ENCODE results near the gene SPRY4. TPM values are rescaled to one million over a fixed set of nuclear protein-coding genes. Genes with fewer than 3 reads are reported as not detected.

Gene SPRY4
- polyA plus RNA-seq, 2 of the 4 experiments (the other 2 are of a cell fraction), result 3.4 to 5.7 TPM

DNA sequence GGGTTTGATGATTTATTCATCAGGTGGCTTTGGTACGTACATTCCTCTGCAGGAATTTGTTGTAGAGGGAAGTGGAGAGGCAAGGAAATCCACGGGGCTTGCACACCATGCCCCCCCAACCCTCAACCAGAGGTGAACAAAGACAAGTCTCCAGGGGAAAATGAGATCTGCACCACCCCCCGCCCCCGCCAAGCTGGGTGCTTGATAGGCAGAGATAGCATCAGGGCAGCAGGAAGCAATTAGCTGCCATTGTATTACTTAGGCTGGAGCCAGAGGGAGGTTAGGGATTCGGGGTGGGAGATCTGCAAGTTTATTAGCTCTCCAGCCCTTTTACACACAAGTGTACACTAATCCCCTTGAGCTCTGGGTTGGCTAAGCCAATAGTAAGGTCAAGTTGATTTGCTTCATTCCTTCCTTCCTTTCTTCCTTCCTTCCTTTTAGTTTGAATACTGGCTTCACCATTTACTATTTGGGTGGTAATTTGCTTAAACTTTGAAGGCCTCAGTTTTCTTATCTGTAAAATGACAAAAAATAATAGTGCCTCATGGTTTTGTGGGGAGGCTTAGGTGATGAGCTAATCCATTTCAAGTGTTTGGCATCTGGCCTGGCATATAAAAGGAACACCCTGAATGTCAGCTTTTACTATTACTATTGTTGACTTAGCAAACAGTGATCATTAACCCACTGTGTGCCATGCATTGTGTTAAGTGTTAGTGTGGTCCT is 34.1 kb downstream of the SPRY4 start:
- no peak for TF ChIP-seq CEBPB (IDR thresholded peaks at IDR 0.05)
- no peak for TF ChIP-seq ZNF302 (CRISPR knock-in tag; IDR thresholded peaks at IDR 0.05)
- TF ChIP-seq CHD4 (IDR thresholded peaks at IDR 0.05; ENCODE audit: borderline replicate concordance), result no peak
- TF ChIP-seq, protein P1, sequence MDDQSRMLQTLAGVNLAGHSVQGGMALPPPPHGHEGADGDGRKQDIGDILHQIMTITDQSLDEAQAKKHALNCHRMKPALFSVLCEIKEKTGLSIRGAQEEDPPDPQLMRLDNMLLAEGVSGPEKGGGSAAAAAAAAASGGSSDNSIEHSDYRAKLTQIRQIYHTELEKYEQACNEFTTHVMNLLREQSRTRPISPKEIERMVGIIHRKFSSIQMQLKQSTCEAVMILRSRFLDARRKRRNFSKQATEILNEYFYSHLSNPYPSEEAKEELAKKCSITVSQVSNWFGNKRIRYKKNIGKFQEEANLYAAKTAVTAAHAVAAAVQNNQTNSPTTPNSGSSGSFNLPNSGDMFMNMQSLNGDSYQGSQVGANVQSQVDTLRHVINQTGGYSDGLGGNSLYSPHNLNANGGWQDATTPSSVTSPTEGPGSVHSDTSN (IDR thresholded peaks at IDR 0.05), result no peak
- TF ChIP-seq NR3C1 (IDR thresholded peaks at IDR 0.05), result no peak
- TF ChIP-seq FOXS1 (CRISPR knock-in tag; IDR thresholded peaks at IDR 0.05), result no peak
- TF ChIP-seq E2F6 (IDR thresholded peaks at IDR 0.05; ENCODE audit: borderline replicate concordance, low read depth), result no peak
- TF ChIP-seq HEYL (CRISPR knock-in tag; IDR thresholded peaks at IDR 0.05), result no peak
- TF ChIP-seq HOXB13 (CRISPR knock-in tag; IDR thresholded peaks at IDR 0.05; ENCODE audit: low read depth), result no peak
- TF ChIP-seq, protein P2, sequence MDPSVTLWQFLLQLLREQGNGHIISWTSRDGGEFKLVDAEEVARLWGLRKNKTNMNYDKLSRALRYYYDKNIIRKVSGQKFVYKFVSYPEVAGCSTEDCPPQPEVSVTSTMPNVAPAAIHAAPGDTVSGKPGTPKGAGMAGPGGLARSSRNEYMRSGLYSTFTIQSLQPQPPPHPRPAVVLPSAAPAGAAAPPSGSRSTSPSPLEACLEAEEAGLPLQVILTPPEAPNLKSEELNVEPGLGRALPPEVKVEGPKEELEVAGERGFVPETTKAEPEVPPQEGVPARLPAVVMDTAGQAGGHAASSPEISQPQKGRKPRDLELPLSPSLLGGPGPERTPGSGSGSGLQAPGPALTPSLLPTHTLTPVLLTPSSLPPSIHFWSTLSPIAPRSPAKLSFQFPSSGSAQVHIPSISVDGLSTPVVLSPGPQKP (IDR thresholded peaks at IDR 0.05; ENCODE audit: low read depth, low read length), result no peak
- TF ChIP-seq, protein P3, sequence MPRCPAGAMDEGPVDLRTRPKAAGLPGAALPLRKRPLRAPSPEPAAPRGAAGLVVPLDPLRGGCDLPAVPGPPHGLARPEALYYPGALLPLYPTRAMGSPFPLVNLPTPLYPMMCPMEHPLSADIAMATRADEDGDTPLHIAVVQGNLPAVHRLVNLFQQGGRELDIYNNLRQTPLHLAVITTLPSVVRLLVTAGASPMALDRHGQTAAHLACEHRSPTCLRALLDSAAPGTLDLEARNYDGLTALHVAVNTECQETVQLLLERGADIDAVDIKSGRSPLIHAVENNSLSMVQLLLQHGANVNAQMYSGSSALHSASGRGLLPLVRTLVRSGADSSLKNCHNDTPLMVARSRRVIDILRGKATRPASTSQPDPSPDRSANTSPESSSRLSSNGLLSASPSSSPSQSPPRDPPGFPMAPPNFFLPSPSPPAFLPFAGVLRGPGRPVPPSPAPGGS (IDR thresholded peaks at IDR 0.05), result no peak
- TF ChIP-seq ZSCAN20 (CRISPR knock-in tag; IDR thresholded peaks at IDR 0.05), result no peak
- TF ChIP-seq BHLHE40 (IDR thresholded peaks at IDR 0.05; ENCODE audit: low read depth, low read length), result no peak
- no peak for TF ChIP-seq KDM1A (IDR thresholded peaks at IDR 0.05; ENCODE audit: low read depth)
- TF ChIP-seq RFX5 (IDR thresholded peaks at IDR 0.05), result no peak
- TF ChIP-seq ZC3H11A (IDR thresholded peaks at IDR 0.05), result no peak
- Histone ChIP-seq H3K27ac (no peak overlapping the region), H3K4me3 (no peak overlapping the region), H3K9me3 (no peaks in the 10 kb centered on the region), H3K4me2 (no peak overlapping the region), H3K4me1 (no peaks in the 10 kb centered on the region; the same call in 2 of the 3 replicates)
- ChIA-PET CTCF (interaction anchor here (0.8 to 2.4 kb wide), 4 partner anchors 11 to 259 kb away, joined by 3 to 6 read pairs (median 4); no protein-coding TSS in a partner anchor), POLR2A (no interaction called here)
- 64% methylated on average over 5 of the region's 5 CpGs for WGBS (ENCODE audit: missing lambda C conversion rate)
- FAIRE-seq, result no peak
- no peak for DNase-seq (ENCODE audit: low read depth in 1 of 2, low spot score in 1 of 2)
- no peak for ATAC-seq

DNA sequence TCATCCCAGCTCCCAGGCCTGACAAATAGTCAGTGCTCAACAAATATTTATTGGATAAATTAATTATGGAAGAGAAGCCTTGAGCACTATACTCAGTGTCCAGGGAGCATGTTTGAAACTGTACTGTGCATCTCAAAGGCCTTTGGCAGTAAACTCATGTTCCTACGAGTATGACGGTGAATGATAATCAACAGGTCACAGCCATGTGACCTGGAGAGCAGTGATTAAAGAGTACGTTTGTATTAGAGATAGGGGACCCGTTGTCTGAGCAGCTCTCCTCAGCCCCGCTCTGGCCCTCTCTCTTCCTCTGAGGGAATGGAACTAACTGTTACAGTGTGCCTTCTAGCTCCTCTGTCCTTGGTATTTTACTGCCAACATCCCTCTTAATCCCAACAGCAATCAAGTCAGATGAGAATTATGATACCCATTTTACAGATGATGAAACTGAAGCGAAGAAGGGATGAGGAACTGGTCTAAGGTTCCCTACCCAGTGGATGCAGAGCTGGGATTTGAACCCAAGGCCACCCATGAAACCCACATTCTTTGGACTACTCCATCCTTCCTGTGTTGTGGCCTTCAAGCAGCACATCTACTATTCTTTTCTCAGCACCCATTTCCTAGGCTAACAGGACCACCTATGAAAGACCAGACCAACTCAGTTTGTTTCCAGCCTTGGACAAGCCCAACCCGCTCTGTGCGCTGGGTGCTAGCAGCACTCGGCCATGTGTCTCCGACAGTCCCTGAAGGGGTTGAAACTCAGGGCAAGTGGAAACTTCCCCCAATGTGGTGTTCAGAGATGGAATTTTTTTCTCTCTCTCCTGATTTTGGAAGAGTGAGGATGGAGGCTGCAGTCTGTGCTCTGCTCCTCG is 34.9 kb downstream of the SPRY4 start:
- FAIRE-seq (no peak), DNase-seq (ENCODE audit: low read depth in 1 of 2, low spot score in 1 of 2) (no peak), ATAC-seq (no peak)
- Histone ChIP-seq H3K4me3 (no peak overlapping the region), H3K27ac (no peak overlapping the region), H3K4me1 (no peaks in the 10 kb centered on the region; the same call in 2 of the 3 replicates), H3K9me3 (no peaks in the 10 kb centered on the region), H3K4me2 (no peak overlapping the region)
- POLR2A ChIA-PET, result no interaction called here
- CTCF ChIA-PET, result interaction anchor here (0.6 to 2.4 kb wide), 6 partner anchors 11 to 671 kb away, joined by 3 to 6 read pairs (median 3); partner anchors contain the start of gene DIAPH1
- WGBS (ENCODE audit: missing lambda C conversion rate), result 79% methylated on average over 11 of the region's 11 CpGs
- TF ChIP-seq ESRRA (IDR thresholded peaks at IDR 0.05; ENCODE audit: borderline replicate concordance, low read length) (no peak), MAZ (IDR thresholded peaks at IDR 0.05; ENCODE audit: borderline replicate concordance, low read depth, low read length) (no peak), EHMT2 (IDR thresholded peaks at IDR 0.05; ENCODE audit: low read depth) (no peak), KDM1A (IDR thresholded peaks at IDR 0.05; ENCODE audit: low read depth) (no peak), CEBPB (IDR thresholded peaks at IDR 0.05) (no peak), ATOH8 (CRISPR knock-in tag; IDR thresholded peaks at IDR 0.05; ENCODE audit: low read depth) (no peak), CBX8 (IDR thresholded peaks at IDR 0.05) (no peak)
- TF ChIP-seq, protein P4, sequence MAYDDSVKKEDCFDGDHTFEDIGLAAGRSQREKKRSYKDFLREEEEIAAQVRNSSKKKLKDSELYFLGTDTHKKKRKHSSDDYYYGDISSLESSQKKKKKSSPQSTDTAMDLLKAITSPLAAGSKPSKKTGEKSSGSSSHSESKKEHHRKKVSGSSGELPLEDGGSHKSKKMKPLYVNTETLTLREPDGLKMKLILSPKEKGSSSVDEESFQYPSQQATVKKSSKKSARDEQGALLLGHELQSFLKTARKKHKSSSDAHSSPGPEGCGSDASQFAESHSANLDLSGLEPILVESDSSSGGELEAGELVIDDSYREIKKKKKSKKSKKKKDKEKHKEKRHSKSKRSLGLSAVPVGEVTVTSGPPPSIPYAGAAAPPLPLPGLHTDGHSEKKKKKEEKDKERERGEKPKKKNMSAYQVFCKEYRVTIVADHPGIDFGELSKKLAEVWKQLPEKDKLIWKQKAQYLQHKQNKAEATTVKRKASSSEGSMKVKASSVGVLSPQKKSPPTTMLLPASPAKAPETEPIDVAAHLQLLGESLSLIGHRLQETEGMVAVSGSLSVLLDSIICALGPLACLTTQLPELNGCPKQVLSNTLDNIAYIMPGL (CRISPR knock-in tag; IDR thresholded peaks at IDR 0.05; ENCODE audit: borderline replicate concordance), result no peak

Data from A549 (cell line).